ENCODE measurements around the gene EFR3B.
A peak's percentile ranks its signal among the peaks of the same experiment; 100 is the strongest.
"Not testable (repeated sequence)": the region's sequence is repeated elsewhere in the genome, so short reads cannot be mapped to it uniquely, and the experiment has no call there.

EFR3B gene

DNA sequence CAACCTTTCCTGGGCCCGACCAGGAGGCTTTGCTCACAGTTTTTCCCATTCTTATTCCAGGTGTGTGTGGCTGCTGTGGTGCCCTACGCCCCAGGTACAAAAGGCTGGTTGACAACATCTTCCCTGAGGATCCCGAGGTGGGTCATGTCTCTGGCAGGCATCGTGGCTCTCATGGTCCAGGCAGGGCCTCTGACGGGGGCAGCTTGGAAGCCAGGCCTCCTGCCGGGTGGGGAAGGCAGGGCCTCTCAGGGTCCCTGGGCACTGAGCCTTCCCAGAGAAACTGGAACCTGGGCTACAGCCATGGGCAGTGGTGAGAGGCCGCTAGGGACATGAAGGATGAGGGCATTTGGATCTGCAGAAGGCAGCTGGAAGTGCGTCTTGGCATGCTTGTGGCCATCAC is 49.4 kb downstream of the EFR3B start:
- DNase-seq (ENCODE audit: low read depth), result no peak
- TF ChIP-seq, protein P1, sequence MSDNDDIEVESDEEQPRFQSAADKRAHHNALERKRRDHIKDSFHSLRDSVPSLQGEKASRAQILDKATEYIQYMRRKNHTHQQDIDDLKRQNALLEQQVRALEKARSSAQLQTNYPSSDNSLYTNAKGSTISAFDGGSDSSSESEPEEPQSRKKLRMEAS (IDR thresholded peaks at IDR 0.05; ENCODE audit: low read depth, low read length), result no peak
- no peak for TF ChIP-seq POLR2A (IDR thresholded peaks at IDR 0.05; ENCODE audit: extremely low read depth, insufficient read length)
- no peak for TF ChIP-seq MYC (IDR thresholded peaks at IDR 0.05; ENCODE audit: low read depth, low read length)
- TF ChIP-seq, protein P2, sequence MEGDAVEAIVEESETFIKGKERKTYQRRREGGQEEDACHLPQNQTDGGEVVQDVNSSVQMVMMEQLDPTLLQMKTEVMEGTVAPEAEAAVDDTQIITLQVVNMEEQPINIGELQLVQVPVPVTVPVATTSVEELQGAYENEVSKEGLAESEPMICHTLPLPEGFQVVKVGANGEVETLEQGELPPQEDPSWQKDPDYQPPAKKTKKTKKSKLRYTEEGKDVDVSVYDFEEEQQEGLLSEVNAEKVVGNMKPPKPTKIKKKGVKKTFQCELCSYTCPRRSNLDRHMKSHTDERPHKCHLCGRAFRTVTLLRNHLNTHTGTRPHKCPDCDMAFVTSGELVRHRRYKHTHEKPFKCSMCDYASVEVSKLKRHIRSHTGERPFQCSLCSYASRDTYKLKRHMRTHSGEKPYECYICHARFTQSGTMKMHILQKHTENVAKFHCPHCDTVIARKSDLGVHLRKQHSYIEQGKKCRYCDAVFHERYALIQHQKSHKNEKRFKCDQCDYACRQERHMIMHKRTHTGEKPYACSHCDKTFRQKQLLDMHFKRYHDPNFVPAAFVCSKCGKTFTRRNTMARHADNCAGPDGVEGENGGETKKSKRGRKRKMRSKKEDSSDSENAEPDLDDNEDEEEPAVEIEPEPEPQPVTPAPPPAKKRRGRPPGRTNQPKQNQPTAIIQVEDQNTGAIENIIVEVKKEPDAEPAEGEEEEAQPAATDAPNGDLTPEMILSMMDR (IDR thresholded peaks at IDR 0.05; ENCODE audit: low read depth, low read length), result no peak
- no peak overlapping the region for H3K4me3 ChIP-seq (ENCODE audit: low read depth, low read length)

DNA sequence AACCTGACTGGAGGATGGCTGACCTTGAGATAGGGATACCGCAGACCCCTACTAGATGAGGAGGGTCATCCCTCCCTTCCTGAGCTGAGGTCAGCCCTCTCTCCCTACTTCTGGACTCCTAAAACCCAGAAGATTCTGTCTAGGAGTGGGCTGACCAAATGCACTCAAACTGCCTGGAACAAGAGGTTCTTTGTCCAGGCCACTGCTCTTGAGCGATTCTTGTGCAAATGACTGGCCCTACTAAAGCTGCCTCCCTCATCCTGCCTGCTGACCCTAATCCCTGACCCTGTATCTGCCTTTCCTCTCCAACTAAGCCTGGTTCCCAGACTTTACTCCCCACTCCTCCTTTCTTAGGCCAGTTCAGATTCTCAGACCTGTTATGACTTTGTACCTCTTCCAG is 56.2 kb downstream of the EFR3B start:
- H3K4me3 ChIP-seq (ENCODE audit: low read depth, low read length), result no peak overlapping the region
- TF ChIP-seq, protein P2 (IDR thresholded peaks at IDR 0.05; ENCODE audit: low read depth, low read length), result no peak
- TF ChIP-seq, protein P1 (IDR thresholded peaks at IDR 0.05; ENCODE audit: low read depth, low read length), result no peak
- no peak for TF ChIP-seq MYC (IDR thresholded peaks at IDR 0.05; ENCODE audit: low read depth, low read length)
- no peak for TF ChIP-seq POLR2A (IDR thresholded peaks at IDR 0.05; ENCODE audit: extremely low read depth, insufficient read length)
- no peak for DNase-seq (ENCODE audit: low read depth)

DNA sequence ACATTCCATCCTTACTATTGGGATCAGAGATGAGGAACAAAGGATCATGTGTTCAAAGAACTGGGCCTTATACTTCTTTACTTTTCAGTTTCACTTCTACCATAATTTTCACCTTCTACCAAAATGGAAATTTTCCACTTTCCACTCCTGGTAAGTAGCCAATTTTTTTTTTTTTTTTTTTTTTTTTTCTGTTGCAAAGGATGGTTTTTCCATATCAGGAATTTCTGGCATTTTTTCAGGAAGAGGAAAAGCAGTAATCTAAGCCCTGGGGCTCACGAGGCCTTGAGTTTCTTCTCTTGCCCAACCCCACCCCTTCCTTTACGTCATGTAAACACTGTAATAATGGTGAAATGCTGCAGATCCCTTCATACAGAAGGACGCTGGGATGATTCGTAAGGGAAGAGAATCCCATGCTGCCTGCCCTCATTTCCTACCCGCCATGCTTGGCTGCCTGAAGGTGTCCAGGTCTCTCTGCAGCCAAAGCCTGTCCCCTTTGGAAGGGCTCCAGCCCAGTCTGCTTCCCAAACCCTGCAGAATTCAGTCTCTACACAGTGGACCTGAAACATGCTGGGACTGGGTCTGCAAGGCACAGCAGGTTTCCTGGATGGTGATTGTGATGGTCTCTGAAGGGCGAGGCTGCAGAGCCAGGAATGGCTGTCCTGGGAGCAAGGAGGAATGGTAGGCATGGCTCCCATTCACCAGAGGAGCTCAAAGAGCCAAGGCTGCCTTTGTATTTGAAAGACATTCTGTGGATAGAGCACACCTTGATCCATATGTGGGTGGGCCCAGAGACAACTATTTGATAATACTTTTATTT is 57.0 kb downstream of the EFR3B start:
- no peak overlapping the region for H3K4me3 ChIP-seq (ENCODE audit: low read depth, low read length)
- TF ChIP-seq POLR2A (IDR thresholded peaks at IDR 0.05; ENCODE audit: extremely low read depth, insufficient read length), result no peak
- TF ChIP-seq MYC (IDR thresholded peaks at IDR 0.05; ENCODE audit: low read depth, low read length), result no peak
- TF ChIP-seq, protein P2 (IDR thresholded peaks at IDR 0.05; ENCODE audit: low read depth, low read length), result no peak
- TF ChIP-seq, protein P1 (IDR thresholded peaks at IDR 0.05; ENCODE audit: low read depth, low read length), result no peak
- DNase-seq (ENCODE audit: low read depth), result no peak

DNA sequence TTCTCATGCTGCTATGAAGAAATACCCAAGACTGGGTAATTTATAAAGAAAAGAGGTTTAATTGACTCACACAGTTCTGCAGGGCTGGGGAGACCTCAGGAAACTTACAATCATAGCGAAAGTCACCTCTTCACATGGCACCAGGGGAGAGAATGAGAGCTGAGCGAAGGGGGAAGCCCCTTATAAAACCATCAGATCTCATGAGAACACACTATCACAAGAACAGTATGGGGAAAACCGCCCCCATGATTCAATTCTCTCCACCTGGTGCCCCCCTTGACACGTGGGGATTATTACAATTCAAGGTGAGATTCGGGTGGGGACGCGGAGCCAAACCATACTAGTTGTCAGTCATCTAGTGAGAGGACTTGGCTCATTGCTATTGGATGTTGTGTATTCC is 60.5 kb downstream of the EFR3B start:
- not testable (repeated sequence) for H3K4me3 ChIP-seq (ENCODE audit: low read depth, low read length); DNase-seq (ENCODE audit: low read depth)

DNA sequence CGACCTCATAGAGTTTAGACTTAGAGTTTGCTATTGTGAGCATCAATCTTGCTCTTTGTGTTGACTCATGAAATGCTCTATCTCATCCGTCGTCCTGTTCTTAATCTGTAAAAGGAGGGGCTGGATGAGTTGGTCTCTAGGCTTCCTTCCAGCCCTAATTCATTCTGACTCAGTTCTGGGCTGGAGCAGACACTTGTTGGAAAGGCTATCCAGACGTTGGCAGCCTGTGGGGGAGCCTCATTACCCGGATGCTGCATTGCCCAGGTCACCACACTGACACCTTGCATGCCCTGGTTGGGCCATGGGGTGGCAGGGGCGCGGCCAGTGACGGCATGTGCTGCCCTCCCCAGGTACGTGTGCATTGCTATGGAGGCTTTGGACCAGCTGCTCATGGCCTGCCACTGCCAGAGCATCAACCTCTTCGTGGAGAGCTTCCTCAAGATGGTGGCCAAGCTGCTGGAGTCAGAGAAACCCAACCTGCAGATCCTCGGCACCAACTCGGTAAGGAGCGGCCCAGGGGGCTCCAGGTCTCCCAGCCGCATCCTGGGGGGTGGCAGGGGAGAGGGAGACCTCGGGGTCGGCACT is 61.5 kb downstream of the EFR3B start:
- DNase-seq (ENCODE audit: low read depth), result no peak
- H3K4me3 ChIP-seq (ENCODE audit: low read depth, low read length), result no peak overlapping the region
- TF ChIP-seq POLR2A (IDR thresholded peaks at IDR 0.05; ENCODE audit: extremely low read depth, insufficient read length), result no peak
- no peak for TF ChIP-seq MYC (IDR thresholded peaks at IDR 0.05; ENCODE audit: low read depth, low read length)
- TF ChIP-seq, protein P1 (IDR thresholded peaks at IDR 0.05; ENCODE audit: low read depth, low read length), result no peak
- TF ChIP-seq, protein P2 (IDR thresholded peaks at IDR 0.05; ENCODE audit: low read depth, low read length), result no peak

DNA sequence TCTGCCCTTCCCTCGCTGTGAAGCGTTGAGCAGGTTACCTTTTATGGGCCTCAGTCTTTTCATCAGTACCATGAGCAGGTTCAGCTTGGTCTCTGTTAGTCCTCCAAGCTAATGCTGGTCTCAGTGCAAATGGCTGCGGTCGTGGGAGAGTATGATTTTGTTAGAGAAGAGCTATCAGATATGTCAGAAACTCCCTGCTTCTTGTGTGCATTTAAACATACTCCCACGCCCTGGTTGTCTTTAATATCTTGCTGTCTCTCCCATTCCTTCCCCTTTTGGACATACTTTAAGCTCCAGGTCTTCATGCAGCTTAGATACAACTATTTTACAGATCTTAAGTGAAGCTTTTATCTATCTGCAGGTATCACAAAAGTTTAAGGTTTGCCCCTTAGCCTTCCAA is 62.9 kb downstream of the EFR3B start:
- TF ChIP-seq, protein P1 (IDR thresholded peaks at IDR 0.05; ENCODE audit: low read depth, low read length), result no peak
- no peak for TF ChIP-seq POLR2A (IDR thresholded peaks at IDR 0.05; ENCODE audit: extremely low read depth, insufficient read length)
- TF ChIP-seq, protein P2 (IDR thresholded peaks at IDR 0.05; ENCODE audit: low read depth, low read length), result no peak
- no peak for TF ChIP-seq MYC (IDR thresholded peaks at IDR 0.05; ENCODE audit: low read depth, low read length)

More for the DNA sequence above, 62.9 kb downstream of the EFR3B start:
- peak; percentile 66 for DNase-seq (ENCODE audit: low read depth)
- H3K4me3 ChIP-seq (ENCODE audit: low read depth, low read length), result no peak overlapping the region

Data from NB4 (cell line).